GM12878 (cell line): ENCODE measurements around the gene PTTG1. TPM values are rescaled to one million over a fixed set of nuclear protein-coding genes. Genes with fewer than 3 reads are reported as not detected.

Source experiments
- CBFB ChIP-seq: IDR thresholded peaks from 2 replicates; pipeline ENCODE4 v1.6.1; 2016; ENCODE audit warnings: antibody characterized with exemption, low read depth
- CEBPZ ChIP-seq: fragments of 150-350 bp; IDR thresholded peaks from 2 replicates; pipeline ENCODE4 v1.6.1; 2016; ENCODE audit warnings: low read depth, low read length
- KLF5 ChIP-seq: fragments of 450-650 bp; IDR thresholded peaks from 2 replicates; pipeline ENCODE4 v1.6.1; 2014; ENCODE audit warnings: mild to moderate bottlenecking; ENCODE audit not compliant: partially characterized antibody
- NFIC ChIP-seq: IDR thresholded peaks from 2 replicates; pipeline ENCODE4 v1.6.1; 2012; ENCODE audit warnings: low read depth, mild to moderate bottlenecking, inconsistent platforms, low read length, moderate library complexity
- NKRF ChIP-seq: fragments of 450-650 bp; conservative IDR thresholded peaks from 2 replicates; pipeline ENCODE4 v1.6.1; 2017; ENCODE audit warnings: mild to moderate bottlenecking, moderate library complexity
- NR2F1 ChIP-seq: fragments of 450-650 bp; conservative IDR thresholded peaks from 2 replicates; pipeline ENCODE4 v1.6.1; 2017; ENCODE audit warnings: mild to moderate bottlenecking
- PAX5 ChIP-seq: IDR thresholded peaks from 2 replicates; pipeline ENCODE4 v1.6.1; 2011; ENCODE audit warnings: low read depth, low read length, borderline replicate concordance
- PML ChIP-seq: IDR thresholded peaks from 2 replicates; pipeline ENCODE4 v1.6.1; 2012; ENCODE audit warnings: low read length, inconsistent platforms
- POLR2AphosphoS5 ChIP-seq: IDR thresholded peaks from 2 replicates; pipeline ENCODE4 v1.6.1; 2011; ENCODE audit warnings: mild to moderate bottlenecking, low read length, inconsistent platforms
- RUNX3 ChIP-seq: IDR thresholded peaks from 2 replicates; pipeline ENCODE4 v1.6.1; 2012; ENCODE audit warnings: low read length, inconsistent platforms
- SMARCA5 ChIP-seq: fragments of 450-650 bp; IDR thresholded peaks from 2 replicates; pipeline ENCODE4 v1.6.1; 2017; ENCODE audit warnings: mild to moderate bottlenecking
- TAF1 ChIP-seq: IDR thresholded peaks from 2 replicates; pipeline ENCODE4 v1.6.1; 2011; ENCODE audit warnings: mild to moderate bottlenecking, low read depth, low read length, borderline replicate concordance
- TCF7 ChIP-seq: IDR thresholded peaks from 2 replicates; pipeline ENCODE4 v1.6.1; 2014; ENCODE audit warnings: antibody characterized with exemption, borderline replicate concordance
- USF1 ChIP-seq: IDR thresholded peaks from 2 replicates; pipeline ENCODE4 v1.6.1; 2011; ENCODE audit warnings: borderline replicate concordance, low read depth, mild to moderate bottlenecking, moderate library complexity, mixed read lengths, low read length; ENCODE audit not compliant: insufficient read depth; ENCODE audit errors: extremely low read length
- polyA plus RNA-seq, 11 experiments: library from polyadenylated mRNA; depleted of rRNA in 4 of 11; unstranded in 6 of 11; stranded (reverse) in 5 of 11; fragments of >200 nt; fragmentation: Nextera tagmentation in 4 of 11; fragmentation: Illumina TruSeq in 1 of 11; extraction: Ambion mirVana in 4 of 11; extraction: Trizol in 1 of 11; gene quantifications; 1 replicate in 1 of 11; 2 replicates in 10 of 11; pipeline versions ENCODE4 v1.2.1 to v1.2.3, GENCODE V29; 2011 to 2016; ENCODE audit warnings: inconsistent platforms in 2 of 11, missing spikeins in 2 of 11, low read depth in 1 of 11
- total RNA-seq, 4 experiments: library from RNA; depleted of rRNA in 3 of 4; stranded (reverse); fragments of >200 nt in 3 of 4; fragmentation: Illumina TruSeq in 1 of 4; extraction: Trizol in 1 of 4; gene quantifications; 2 replicates each; pipeline versions ENCODE4 v1.2.1 to v1.2.3, GENCODE V29; 2013 to 2021
- TF ChIP-seq, protein P1 (sequence below): fragments of 450-650 bp; formaldehyde crosslinking; IDR thresholded peaks from 2 replicates; pipeline ENCODE4 v1.4.0; 2022; ENCODE audit warnings: mild to moderate bottlenecking, moderate library complexity
- TF ChIP-seq, protein P2 (sequence below): fragments of 450-650 bp; IDR thresholded peaks from 2 replicates; pipeline ENCODE4 v1.6.1; 2017; ENCODE audit warnings: mild to moderate bottlenecking, moderate library complexity

The PTTG1 gene
- total and polyA plus RNA-seq, 10 of the 15 experiments (the other 5 are each of a cell fraction or from before 2014, with no cell fraction given): 154 to 1,033 (median 377) TPM

DNA sequence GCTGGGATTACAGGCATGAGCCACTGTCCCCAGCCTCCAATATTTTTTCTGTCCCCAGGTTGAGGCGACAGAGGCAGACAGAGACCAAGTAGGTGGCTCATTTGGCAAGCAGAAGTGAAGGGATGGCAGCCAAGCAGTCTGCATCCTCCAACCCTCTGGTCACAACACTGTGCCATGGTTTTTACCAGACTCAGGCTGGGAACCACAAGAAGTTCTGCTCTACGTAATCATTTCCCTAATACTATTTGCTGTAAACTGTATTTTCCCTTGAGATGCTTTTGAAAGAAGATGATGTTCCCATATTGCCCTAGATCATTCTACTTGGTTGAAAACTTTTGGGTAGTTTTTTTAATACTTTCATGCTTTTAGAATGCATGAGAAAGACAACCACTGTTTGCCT, 40.5 kb downstream of the PTTG1 start (continued):
- TF ChIP-seq KLF5: no peak
- TF ChIP-seq, protein P1, sequence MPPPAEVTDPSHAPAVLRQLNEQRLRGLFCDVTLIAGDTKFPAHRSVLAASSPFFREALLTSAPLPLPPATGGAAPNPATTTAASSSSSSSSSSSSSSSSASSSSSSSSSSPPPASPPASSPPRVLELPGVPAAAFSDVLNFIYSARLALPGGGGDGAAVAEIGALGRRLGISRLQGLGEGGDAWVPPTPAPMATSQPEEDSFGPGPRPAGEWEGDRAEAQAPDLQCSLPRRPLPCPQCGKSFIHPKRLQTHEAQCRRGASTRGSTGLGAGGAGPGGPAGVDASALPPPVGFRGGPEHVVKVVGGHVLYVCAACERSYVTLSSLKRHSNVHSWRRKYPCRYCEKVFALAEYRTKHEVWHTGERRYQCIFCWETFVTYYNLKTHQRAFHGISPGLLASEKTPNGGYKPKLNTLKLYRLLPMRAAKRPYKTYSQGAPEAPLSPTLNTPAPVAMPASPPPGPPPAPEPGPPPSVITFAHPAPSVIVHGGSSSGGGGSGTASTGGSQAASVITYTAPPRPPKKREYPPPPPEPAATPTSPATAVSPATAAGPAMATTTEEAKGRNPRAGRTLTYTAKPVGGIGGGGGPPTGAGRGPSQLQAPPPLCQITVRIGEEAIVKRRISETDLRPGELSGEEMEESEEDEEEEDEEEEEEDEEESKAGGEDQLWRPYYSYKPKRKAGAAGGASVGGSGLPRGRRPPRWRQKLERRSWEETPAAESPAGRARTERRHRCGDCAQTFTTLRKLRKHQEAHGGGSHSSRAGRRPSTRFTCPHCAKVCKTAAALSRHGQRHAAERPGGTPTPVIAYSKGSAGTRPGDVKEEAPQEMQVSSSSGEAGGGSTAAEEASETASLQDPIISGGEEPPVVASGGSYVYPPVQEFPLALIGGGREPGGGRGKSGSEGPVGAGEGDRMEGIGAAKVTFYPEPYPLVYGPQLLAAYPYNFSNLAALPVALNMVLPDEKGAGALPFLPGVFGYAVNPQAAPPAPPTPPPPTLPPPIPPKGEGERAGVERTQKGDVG: no peak
- 0 out of 2 replicates have a peak, but pooled peaks have one; percentile 32 for TF ChIP-seq NFIC
- TF ChIP-seq, protein P2, sequence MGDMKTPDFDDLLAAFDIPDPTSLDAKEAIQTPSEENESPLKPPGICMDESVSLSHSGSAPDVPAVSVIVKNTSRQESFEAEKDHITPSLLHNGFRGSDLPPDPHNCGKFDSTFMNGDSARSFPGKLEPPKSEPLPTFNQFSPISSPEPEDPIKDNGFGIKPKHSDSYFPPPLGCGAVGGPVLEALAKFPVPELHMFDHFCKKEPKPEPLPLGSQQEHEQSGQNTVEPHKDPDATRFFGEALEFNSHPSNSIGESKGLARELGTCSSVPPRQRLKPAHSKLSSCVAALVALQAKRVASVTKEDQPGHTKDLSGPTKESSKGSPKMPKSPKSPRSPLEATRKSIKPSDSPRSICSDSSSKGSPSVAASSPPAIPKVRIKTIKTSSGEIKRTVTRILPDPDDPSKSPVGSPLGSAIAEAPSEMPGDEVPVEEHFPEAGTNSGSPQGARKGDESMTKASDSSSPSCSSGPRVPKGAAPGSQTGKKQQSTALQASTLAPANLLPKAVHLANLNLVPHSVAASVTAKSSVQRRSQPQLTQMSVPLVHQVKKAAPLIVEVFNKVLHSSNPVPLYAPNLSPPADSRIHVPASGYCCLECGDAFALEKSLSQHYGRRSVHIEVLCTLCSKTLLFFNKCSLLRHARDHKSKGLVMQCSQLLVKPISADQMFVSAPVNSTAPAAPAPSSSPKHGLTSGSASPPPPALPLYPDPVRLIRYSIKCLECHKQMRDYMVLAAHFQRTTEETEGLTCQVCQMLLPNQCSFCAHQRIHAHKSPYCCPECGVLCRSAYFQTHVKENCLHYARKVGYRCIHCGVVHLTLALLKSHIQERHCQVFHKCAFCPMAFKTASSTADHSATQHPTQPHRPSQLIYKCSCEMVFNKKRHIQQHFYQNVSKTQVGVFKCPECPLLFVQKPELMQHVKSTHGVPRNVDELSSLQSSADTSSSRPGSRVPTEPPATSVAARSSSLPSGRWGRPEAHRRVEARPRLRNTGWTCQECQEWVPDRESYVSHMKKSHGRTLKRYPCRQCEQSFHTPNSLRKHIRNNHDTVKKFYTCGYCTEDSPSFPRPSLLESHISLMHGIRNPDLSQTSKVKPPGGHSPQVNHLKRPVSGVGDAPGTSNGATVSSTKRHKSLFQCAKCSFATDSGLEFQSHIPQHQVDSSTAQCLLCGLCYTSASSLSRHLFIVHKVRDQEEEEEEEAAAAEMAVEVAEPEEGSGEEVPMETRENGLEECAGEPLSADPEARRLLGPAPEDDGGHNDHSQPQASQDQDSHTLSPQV: no peak
- TF ChIP-seq CEBPZ: no peak
- no peak for TF ChIP-seq PAX5
- 0 out of 2 replicates have a peak, but pooled peaks have one; percentile 55 for TF ChIP-seq SMARCA5
- peak; percentile 36; the same call in 1 of the 2 replicates for TF ChIP-seq POLR2AphosphoS5
- TF ChIP-seq TCF7: no peak
- TF ChIP-seq TAF1: no peak
- TF ChIP-seq CBFB: no peak
- TF ChIP-seq NR2F1: peak; percentile 62; the same call in 1 of the 2 replicates
- peak; percentile 81 for TF ChIP-seq RUNX3
- no peak for TF ChIP-seq PML
- no peak for TF ChIP-seq NKRF
- TF ChIP-seq USF1: no peak
